ENCODE results near the gene TOP2B. TPM values are rescaled to one million over a fixed set of nuclear protein-coding genes. Genes with fewer than 3 reads are reported as not detected.

Gene TOP2B
- total RNA-seq, 1 donor from 2014 or later, result 200 TPM

DNA sequence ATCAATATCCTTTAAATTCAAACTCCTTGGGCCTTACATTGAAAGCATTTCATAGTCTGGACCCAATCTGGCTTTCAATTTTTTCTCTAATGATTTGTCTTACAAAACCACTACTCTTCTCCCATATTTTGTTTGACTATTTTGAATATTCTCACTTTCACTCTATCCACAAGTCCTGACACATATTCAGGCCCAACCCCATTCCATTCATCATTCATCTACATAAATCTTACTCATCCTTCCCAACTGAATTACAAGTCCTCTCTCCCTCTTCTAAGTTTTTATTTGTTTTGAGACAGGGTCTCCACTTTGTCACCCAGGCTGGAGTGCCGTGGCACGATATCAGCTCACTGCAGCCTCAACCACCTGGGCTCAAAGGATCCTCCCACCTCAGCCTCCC is 43.6 kb downstream of the TOP2B start:
- Mint-ChIP-seq H3K4me3 (ENCODE audit: low read depth) (no peak overlapping the region), H3K4me1 (ENCODE audit: low read depth) (no peaks in the 10 kb centered on the region), H3K9me3 (ENCODE audit: low read depth) (no peaks in the 10 kb centered on the region), H3K27ac (no peak overlapping the region), H3K36me3 (ENCODE audit: insufficient read depth) (peaks cover 50% of the 10 kb centered on the region), H3K27me3 (no peaks in the 10 kb centered on the region)
- no peak for DNase-seq (ENCODE audit: low spot score, unreplicated experiment)
- TF ChIP-seq, protein P1, sequence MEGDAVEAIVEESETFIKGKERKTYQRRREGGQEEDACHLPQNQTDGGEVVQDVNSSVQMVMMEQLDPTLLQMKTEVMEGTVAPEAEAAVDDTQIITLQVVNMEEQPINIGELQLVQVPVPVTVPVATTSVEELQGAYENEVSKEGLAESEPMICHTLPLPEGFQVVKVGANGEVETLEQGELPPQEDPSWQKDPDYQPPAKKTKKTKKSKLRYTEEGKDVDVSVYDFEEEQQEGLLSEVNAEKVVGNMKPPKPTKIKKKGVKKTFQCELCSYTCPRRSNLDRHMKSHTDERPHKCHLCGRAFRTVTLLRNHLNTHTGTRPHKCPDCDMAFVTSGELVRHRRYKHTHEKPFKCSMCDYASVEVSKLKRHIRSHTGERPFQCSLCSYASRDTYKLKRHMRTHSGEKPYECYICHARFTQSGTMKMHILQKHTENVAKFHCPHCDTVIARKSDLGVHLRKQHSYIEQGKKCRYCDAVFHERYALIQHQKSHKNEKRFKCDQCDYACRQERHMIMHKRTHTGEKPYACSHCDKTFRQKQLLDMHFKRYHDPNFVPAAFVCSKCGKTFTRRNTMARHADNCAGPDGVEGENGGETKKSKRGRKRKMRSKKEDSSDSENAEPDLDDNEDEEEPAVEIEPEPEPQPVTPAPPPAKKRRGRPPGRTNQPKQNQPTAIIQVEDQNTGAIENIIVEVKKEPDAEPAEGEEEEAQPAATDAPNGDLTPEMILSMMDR (IDR thresholded peaks at IDR 0.05; ENCODE audit: unreplicated experiment), result no peak

DNA sequence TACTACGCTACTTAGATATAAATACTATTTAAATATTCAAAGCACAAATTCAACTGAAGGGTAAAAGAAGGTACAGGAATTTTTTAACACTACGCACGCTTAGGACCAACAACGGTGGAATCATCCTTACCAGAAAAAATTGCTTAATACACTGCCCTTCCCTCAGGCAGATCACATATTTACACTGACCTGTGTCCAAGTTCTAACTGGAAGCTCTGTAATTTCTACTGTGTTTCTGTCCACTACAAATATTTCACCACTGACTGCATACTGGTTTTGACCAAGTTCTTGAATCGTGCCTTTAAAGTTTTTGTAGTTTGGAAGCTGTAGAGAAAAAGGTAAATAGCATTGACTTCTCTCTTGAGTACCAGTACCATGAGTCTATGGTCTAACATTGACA is 44.2 kb downstream of the TOP2B start:
- DNase-seq (ENCODE audit: low spot score, unreplicated experiment), result no peak
- TF ChIP-seq, protein P1 (IDR thresholded peaks at IDR 0.05; ENCODE audit: unreplicated experiment), result no peak
- no peak overlapping the region for H3K4me3 Mint-ChIP-seq (ENCODE audit: low read depth)
- no peaks in the 10 kb centered on the region for H3K9me3 Mint-ChIP-seq (ENCODE audit: low read depth)
- no peaks in the 10 kb centered on the region for H3K4me1 Mint-ChIP-seq (ENCODE audit: low read depth)
- peaks cover 46% of the 10 kb centered on the region for H3K36me3 Mint-ChIP-seq (ENCODE audit: insufficient read depth)
- H3K27ac Mint-ChIP-seq, result no peak overlapping the region
- no peaks in the 10 kb centered on the region for H3K27me3 Mint-ChIP-seq

DNA sequence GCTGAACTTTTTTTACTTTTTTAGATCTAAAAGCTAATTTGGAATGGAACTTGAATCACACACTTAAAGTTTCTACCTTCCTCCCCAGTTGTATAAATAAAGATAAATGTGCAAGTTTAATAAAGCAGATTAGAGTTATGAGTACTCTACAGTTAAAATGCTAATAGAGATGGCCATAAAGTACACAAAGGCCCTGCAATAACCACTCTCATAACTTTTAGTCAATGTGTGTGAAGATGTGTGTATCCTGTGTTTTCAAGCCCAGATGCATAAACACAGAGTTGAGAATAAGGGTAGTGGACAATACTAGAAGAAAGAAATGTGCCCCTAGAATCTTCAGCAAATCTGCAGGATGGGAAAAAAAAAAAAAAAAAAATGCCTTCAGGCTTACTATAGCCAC is 45.3 kb downstream of the TOP2B start:
- Mint-ChIP-seq H3K4me1 (ENCODE audit: low read depth) (no peaks in the 10 kb centered on the region), H3K27me3 (no peaks in the 10 kb centered on the region), H3K36me3 (ENCODE audit: insufficient read depth) (peaks cover 47% of the 10 kb centered on the region), H3K4me3 (ENCODE audit: low read depth) (no peak overlapping the region), H3K27ac (no peak overlapping the region), H3K9me3 (ENCODE audit: low read depth) (no peaks in the 10 kb centered on the region)
- no peak for DNase-seq (ENCODE audit: low spot score, unreplicated experiment)
- TF ChIP-seq, protein P1 (IDR thresholded peaks at IDR 0.05; ENCODE audit: unreplicated experiment), result no peak

DNA sequence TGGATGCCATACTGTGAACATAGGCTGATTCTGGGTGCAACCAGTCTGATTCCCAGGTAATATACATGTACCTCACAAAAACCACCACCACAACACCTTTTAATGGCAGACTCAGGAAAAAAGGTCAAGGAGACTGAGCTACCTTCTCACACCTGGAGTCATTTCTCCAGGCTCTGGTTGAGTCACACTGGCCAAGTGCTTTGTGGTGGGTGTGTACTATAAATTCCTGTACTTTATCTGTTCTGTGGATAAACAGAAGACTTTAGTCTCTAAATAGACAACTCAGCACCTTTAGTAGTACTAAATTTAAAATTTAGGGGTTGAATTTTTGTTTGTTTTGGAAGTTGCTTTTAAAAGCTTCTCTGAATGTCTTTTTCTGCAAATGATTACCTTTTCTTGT is 46.7 kb downstream of the TOP2B start:
- H3K36me3 Mint-ChIP-seq (ENCODE audit: insufficient read depth), result peaks cover 42% of the 10 kb centered on the region
- H3K4me3 Mint-ChIP-seq (ENCODE audit: low read depth), result no peak overlapping the region
- no peaks in the 10 kb centered on the region for H3K27me3 Mint-ChIP-seq
- H3K4me1 Mint-ChIP-seq (ENCODE audit: low read depth), result no peaks in the 10 kb centered on the region
- H3K9me3 Mint-ChIP-seq (ENCODE audit: low read depth), result no peaks in the 10 kb centered on the region
- no peak for DNase-seq (ENCODE audit: low spot score, unreplicated experiment)
- peak overlapping the region; percentile 48 for H3K27ac Mint-ChIP-seq
- TF ChIP-seq, protein P1 (IDR thresholded peaks at IDR 0.05; ENCODE audit: unreplicated experiment), result no peak

DNA sequence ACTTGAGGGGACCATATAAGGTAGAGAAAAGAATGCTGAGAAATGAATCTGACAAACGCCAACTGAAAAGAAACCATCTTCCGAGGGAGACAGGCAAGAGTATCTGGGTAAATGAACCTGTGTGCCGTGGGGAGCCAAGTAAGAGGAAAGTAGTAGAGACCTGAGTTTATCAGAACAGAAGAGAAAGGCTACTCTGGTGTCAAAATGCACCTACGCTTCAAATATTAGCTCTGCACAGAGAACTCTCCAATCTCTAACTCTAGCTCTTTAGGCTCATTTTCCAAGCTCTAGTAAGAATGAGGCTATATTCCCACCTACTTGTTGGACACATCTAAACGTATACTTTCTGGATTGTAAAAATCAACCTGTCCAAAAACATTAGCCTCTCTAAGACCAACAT is 53.5 kb downstream of the TOP2B start:
- H3K9me3 Mint-ChIP-seq (ENCODE audit: low read depth), result no peaks in the 10 kb centered on the region

More for the DNA sequence above, 53.5 kb downstream of the TOP2B start:
- DNase-seq (ENCODE audit: low spot score, unreplicated experiment), result no peak
- Mint-ChIP-seq H3K27ac (peak overlapping the region; percentile 7), H3K27me3 (no peaks in the 10 kb centered on the region), H3K4me3 (ENCODE audit: low read depth) (no peak overlapping the region), H3K4me1 (ENCODE audit: low read depth) (peaks cover 5% of the 10 kb centered on the region), H3K36me3 (ENCODE audit: insufficient read depth) (peaks cover 35% of the 10 kb centered on the region)
- TF ChIP-seq, protein P1 (IDR thresholded peaks at IDR 0.05; ENCODE audit: unreplicated experiment), result no peak
